Epithelial cell of proximal tubule (primary cell): Measurements from ENCODE around the gene TRAF2. TPM values are rescaled to one million over a fixed set of nuclear protein-coding genes. Genes with fewer than 3 reads are reported as not detected.
A peak's percentile ranks its signal among the peaks of the same experiment; 100 is the strongest.

ENCODE experiments used
- DNase-seq: peaks from one replicate; pipeline ENCODE4 v3.0.0-alpha.2; 2011; ENCODE audit warnings: low read depth
- H3K4me3 ChIP-seq: 2 replicates; pipeline ENCODE4 v1.5.1; 2011; ENCODE audit warnings: low read depth, mild to moderate bottlenecking, low read length
- total RNA-seq: library from RNA; depleted of rRNA; stranded (reverse); fragments of >200 nt; gene quantifications from 2 replicates; pipeline ENCODE4 v1.2.3, GENCODE V29; 2015
- TF ChIP-seq, protein P1 (sequence below): conservative IDR thresholded peaks from 2 replicates; pipeline ENCODE4 v1.5.1; 2012; ENCODE audit warnings: low read depth, mild to moderate bottlenecking, low read length

The TRAF2 gene
- total RNA-seq, 1 donor from 2014 or later: 21.0 TPM

DNA sequence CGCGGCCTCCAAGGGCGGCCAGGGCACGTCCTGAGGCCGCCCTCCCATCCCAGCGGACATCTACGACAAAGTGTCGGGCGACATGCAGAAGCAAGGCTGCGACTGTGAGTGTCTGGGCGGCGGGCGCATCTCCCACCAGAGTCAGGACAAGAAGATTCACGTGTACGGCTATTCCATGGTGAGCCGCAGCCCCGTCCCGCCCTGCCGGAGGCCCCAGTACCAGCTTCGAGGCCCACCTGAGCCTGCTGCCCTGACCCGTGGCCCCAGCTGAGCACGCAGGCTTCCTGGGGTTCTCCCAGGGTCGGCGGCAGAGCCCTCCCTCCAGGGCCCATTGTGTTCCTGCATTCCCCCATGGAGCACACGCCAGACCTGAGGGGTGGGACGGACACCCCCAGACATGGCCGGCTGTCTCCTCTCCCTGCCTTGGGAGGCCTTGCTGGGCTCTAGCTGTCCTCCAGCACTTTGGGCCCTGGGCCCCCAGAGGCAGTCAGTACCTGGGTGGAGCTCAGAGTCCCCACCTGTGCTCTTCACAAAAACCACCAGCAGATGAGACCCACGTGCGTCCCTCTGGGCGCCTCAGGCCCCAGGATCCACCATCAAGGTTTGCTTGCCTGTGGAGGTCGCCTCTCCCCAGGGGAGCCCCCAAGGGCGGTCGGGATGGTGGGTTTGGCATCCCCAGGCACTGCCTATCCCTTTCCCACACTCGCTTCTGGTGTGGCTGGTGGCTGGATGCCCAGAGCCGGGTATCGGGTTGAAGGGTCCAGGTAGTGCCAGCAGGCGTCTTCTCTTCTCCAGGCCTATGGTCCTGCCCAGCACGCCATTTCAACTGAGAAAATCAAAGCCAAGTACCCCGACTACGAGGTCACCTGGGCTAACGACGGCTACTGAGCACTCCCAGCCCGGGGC lies 36.1 kb upstream of the TRAF2 start:
- H3K4me3 ChIP-seq: peak overlapping the region; percentile 77
- TF ChIP-seq, protein P1, sequence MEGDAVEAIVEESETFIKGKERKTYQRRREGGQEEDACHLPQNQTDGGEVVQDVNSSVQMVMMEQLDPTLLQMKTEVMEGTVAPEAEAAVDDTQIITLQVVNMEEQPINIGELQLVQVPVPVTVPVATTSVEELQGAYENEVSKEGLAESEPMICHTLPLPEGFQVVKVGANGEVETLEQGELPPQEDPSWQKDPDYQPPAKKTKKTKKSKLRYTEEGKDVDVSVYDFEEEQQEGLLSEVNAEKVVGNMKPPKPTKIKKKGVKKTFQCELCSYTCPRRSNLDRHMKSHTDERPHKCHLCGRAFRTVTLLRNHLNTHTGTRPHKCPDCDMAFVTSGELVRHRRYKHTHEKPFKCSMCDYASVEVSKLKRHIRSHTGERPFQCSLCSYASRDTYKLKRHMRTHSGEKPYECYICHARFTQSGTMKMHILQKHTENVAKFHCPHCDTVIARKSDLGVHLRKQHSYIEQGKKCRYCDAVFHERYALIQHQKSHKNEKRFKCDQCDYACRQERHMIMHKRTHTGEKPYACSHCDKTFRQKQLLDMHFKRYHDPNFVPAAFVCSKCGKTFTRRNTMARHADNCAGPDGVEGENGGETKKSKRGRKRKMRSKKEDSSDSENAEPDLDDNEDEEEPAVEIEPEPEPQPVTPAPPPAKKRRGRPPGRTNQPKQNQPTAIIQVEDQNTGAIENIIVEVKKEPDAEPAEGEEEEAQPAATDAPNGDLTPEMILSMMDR: no peak
- no peak for DNase-seq

DNA sequence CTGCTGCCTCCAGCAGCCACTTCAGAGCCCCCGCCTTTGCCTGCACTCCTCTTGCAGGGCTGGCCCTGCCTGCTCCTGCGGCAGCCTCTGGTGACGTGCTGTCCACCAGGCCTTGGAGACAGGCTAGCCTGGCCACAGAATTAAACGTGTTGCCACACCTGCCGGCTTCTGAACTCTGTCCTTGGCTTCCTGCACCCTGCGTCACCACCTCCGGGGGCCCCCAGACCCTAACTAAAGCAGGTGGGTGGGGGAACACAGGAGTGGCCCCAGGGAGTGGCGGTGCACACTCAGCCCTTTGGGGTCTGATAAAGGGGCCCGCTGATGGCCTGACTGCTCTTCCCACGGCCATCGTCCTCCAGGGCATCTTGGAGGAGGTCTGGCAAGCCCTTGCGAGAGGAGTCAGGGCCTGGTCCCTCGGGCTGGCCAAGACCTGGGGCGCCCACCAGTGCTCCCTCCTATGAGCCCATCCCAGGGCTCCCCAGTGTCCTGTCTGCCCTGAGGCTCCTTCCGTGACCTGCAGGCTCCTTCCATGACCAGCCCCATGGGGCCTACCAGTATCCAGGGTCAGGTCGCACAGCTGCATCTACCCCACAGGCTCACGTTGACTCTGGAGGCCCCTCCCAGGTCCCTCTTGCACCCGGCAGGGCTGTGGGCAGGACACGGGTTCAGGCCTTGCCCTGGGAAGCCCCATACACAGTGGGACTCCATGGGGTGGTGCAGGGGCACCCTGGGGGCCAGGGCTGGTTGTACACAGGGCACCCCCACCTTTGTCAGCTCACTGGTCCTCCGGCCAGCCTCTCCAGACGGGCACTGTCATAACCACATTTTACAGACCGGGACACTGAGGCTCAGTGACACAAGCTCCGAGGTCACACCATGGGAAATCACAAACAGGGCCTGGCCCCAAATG lies 35.2 kb upstream of the TRAF2 start:
- TF ChIP-seq, protein P1: no peak
- no peak for DNase-seq
- no peak overlapping the region for H3K4me3 ChIP-seq

DNA sequence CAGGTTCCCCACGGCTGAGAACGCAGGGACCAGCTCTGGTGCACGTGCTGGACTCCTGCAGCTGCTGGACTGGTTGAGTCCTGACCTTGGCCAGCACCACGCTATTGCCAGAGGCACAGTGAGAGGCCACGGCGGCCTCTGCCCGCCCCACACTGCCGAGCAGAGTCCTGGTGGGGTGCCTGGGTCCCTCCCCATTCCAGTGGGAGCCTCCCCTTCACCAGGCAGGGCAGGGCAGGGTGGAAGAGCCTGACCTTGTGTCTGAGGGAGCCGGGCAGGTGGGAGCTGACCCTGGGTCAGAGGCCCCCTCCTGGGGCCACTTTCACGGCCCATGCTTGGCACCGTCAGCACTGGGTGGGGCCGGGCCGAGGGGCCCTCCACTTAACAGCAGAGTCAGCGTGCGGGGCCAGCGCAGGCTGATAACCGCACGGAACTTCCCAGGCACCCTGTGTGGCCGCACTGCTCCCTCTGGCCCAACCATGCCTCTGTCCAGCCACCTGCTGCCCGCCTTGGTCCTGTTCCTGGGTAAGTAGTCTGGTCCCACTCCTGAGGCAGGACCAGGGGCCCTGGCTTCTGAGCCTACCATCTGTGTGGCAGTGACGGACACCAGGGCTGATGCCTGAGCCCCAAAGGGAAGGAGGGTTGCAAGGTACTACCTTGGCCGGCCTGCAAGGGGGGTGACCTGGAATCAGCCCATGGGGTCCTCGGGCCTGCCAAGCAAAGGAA lies 34.2 kb upstream of the TRAF2 start, which contains the start of gene MAMDC4:
MAMDC4 (plus strand) TSS at position 406 of the 723 bp plus-strand sequence; CDS start at position 477, 71 bp downstream.
- TF ChIP-seq, protein P1: no peak
- DNase-seq: no peak
- H3K4me3 ChIP-seq: no peak within 1 kb of the TSS

DNA sequence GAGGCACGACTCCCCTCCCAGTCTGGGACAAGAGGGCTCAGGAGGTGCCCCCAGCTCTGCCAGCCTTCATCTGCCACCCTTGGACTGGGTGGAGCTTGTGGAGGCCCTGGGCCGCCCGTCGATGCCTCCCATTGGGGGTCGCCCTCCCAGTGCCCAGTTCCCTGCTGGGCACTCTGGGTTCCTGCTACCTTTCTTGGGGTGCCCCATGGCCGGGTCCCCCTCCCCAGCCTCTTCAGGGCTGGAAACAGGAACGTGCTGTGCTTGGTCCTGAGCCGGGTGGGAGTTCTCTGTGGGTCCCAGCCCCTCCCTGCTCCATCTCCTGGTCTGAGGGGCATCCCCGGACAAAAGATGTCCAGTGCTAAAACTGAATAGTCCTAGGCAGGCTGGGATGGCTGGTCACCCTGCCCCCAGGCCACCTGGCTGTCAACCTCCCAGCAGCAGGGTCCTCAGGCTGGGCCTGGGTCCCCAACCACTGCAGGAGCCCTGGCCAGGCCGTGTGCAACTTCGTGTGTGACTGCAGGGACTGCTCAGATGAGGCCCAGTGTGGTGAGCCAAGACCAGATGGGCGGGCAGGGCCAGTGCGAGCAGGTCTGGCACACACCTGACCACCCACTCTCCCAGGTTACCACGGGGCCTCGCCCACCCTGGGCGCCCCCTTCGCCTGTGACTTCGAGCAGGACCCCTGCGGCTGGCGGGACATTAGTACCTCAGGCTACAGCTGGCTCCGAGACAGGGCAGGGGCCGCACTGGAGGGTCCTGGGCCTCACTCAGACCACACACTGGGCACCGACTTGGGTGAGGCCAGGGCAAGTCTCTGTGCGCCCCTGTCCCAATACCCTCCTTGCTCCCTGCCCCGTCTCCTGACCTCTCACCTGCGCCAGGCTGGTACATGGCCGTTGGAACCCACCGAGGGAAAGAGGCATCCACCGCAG lies 33.4 kb upstream of the TRAF2 start:
- TF ChIP-seq, protein P1: no peak
- DNase-seq: no peak
- no peak overlapping the region for H3K4me3 ChIP-seq

DNA sequence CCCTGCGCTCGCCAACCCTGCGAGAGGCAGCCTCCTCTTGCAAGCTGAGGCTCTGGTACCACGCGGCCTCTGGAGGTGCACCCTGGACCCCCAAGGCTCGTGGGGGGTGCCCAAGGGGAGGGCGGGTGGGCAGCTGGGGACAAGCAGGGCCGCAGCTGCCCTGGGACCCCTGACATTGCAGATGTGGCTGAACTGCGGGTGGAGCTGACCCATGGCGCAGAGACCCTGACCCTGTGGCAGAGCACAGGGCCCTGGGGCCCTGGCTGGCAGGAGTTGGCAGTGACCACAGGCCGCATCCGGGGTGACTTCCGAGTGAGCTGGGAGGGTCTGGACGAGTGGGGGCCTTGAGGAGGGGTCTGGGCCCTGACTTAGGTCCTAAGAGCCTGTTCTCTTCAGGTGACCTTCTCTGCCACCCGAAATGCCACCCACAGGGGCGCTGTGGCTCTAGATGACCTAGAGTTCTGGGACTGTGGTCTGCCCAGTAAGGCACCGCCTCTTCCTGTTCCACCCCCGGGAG lies 32.7 kb upstream of the TRAF2 start:
- TF ChIP-seq, protein P1: no peak
- H3K4me3 ChIP-seq: no peak overlapping the region
- DNase-seq: no peak
